ENCODE measurements around the gene FLOT1.

GRCh38 chr6:30776390-30777154 lies 34.1 kb upstream of the FLOT1 start:
- TF ChIP-seq MYBL2 (IDR thresholded peaks at IDR 0.05; ENCODE audit: low read depth) (no peak), MYBL2 (CRISPR knock-in tag; IDR thresholded peaks at IDR 0.05; ENCODE audit: borderline replicate concordance) (no peak), L3MBTL2 (IDR thresholded peaks at IDR 0.05) (no peak), ZEB2 (IDR thresholded peaks at IDR 0.05) (no peak), SFPQ (IDR thresholded peaks at IDR 0.05; ENCODE audit: low read depth, low read length) (no peak), EZH2 (IDR thresholded peaks at IDR 0.05; ENCODE audit: borderline replicate concordance, low read depth, low read length) (no peak)
- TF ChIP-seq, protein P1, sequence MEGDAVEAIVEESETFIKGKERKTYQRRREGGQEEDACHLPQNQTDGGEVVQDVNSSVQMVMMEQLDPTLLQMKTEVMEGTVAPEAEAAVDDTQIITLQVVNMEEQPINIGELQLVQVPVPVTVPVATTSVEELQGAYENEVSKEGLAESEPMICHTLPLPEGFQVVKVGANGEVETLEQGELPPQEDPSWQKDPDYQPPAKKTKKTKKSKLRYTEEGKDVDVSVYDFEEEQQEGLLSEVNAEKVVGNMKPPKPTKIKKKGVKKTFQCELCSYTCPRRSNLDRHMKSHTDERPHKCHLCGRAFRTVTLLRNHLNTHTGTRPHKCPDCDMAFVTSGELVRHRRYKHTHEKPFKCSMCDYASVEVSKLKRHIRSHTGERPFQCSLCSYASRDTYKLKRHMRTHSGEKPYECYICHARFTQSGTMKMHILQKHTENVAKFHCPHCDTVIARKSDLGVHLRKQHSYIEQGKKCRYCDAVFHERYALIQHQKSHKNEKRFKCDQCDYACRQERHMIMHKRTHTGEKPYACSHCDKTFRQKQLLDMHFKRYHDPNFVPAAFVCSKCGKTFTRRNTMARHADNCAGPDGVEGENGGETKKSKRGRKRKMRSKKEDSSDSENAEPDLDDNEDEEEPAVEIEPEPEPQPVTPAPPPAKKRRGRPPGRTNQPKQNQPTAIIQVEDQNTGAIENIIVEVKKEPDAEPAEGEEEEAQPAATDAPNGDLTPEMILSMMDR (IDR thresholded peaks at IDR 0.05 in 2 of 3, conservative IDR thresholded peaks at IDR 0.05 in 1 of 3; ENCODE audit: insufficient read depth in 2 of 3, low read depth in 1 of 3, low read length in 3 of 3): no peak
